Measurements from ENCODE around the gene DHRS2. TPM values are rescaled to one million over a fixed set of nuclear protein-coding genes. Genes with fewer than 3 reads are reported as not detected.

The DHRS2 gene
- polyA plus RNA-seq, 12 donors = 0.12 to 0.98 (median 0.26) TPM; not detected in 3

GRCh38 chr14:23646648-23647549 lies 10.7 kb downstream of the DHRS2 start:
- DNase-seq = no peak

- DNase-seq = no peak
These were observed 11.5 kb downstream of the DHRS2 start for GRCh38 chr14:23647619-23648018.

GRCh38 chr14:23648764-23649460 lies 12.7 kb downstream of the DHRS2 start:
- no peak for DNase-seq

- DNase-seq = no peak
These were observed 14.3 kb downstream of the DHRS2 start for GRCh38 chr14:23650506-23650905.

- DNase-seq = no peak
These were observed 16.9 kb downstream of the DHRS2 start for GRCh38 chr14:23653051-23653450.

GRCh38 chr14:23654231-23654630 lies 18.1 kb downstream of the DHRS2 start:
- DNase-seq = no peak

- DNase-seq = no peak
These were observed 21.9 kb downstream of the DHRS2 start for GRCh38 chr14:23657959-23658470.

- DNase-seq = no peak
These were observed 24.4 kb downstream of the DHRS2 start for GRCh38 chr14:23660290-23661226.

- DNase-seq = no peak
These were observed 25.4 kb downstream of the DHRS2 start for GRCh38 chr14:23661542-23661941.

GRCh38 chr14:23663127-23663526 lies 27.0 kb downstream of the DHRS2 start:
- no peak for DNase-seq

- DNase-seq = no peak
These were observed 27.5 kb downstream of the DHRS2 start for GRCh38 chr14:23663711-23664110.

GRCh38 chr14:23664207-23664885 lies 28.2 kb downstream of the DHRS2 start:
- DNase-seq = no peak

GRCh38 chr14:23665302-23666016 lies 29.3 kb downstream of the DHRS2 start:
- no peak for DNase-seq

GRCh38 chr14:23667134-23667533 lies 31.0 kb downstream of the DHRS2 start:
- DNase-seq = no peak

GRCh38 chr14:23669441-23669840 lies 33.3 kb downstream of the DHRS2 start:
- no peak for DNase-seq

- no peak for DNase-seq
These were observed 34.3 kb downstream of the DHRS2 start for GRCh38 chr14:23670481-23670880.

- DNase-seq = no peak
These were observed 36.0 kb downstream of the DHRS2 start for GRCh38 chr14:23672200-23672599.

GRCh38 chr14:23675337-23675736 lies 39.2 kb downstream of the DHRS2 start:
- no peak for DNase-seq

GRCh38 chr14:23675906-23676305 lies 39.7 kb downstream of the DHRS2 start:
- no peak for DNase-seq

- DNase-seq = no peak
These were observed 45.2 kb downstream of the DHRS2 start for GRCh38 chr14:23681337-23681736.

Data from muscle of arm (tissue), 12 donors.